NCI-H748 (cell line): ENCODE data around the gene OSBPL9.
A peak's percentile ranks its signal among the peaks of the same experiment; 100 is the strongest.
"Not testable (repeated sequence)": the region's sequence is repeated elsewhere in the genome, so short reads cannot be mapped to it uniquely, and the experiment has no call there.

ENCODE experiments used
- DNase-seq: peaks from one replicate; lab custom pipeline; 2025; ENCODE audit not compliant: unreplicated experiment; lab: John Stamatoyannopoulos, UW

Gene OSBPL9

DNA sequence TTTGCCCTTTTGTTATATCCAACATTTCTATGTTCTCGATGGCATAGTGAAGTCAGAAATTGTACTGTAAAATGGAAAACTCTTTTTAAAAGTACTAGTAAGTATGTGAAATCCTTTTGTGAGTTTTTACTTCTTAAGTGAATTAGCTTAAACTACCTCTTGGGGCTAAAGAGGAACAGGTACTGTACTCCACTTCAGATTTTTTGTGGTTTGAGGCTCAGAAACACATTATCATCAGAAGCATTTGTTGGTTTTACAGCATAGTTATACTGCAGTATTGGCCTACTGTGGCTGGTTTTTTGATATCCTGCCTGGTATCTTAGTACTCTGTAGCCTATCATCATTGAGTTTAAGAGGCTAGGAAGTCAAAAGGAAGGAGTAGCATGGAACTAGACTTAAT lies 144.5 kb downstream of the OSBPL9 start:
- no peak for DNase-seq

DNA sequence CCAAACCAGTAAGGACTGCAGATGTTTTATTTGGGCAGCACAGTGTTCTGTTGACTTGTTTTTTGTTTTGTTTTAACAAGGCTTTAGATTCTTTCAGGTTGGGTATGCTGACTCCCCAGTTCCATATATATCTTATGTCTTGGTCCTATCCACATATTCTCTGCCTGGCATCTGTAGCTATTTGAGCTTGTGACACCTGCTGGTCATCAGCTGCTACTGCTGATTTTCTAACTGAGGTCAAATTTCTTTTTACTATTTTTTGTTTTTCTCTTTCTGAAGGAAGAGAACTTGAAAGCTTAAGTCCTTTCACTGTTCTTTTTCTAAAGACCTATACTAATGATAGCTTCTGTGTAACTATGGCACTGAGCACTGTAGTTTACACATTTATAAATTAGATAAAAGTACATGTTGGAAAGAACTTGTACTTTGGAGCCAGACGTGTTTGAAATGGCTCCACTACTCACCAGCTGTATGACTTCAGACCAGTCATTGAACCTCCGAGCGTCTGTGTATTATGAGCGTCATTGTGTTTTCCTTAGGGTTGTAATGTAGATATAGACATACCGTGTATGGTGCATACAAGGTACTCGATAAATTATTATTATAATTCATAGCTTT lies 152.2 kb downstream of the OSBPL9 start:
- peak; percentile 58 for DNase-seq

DNA sequence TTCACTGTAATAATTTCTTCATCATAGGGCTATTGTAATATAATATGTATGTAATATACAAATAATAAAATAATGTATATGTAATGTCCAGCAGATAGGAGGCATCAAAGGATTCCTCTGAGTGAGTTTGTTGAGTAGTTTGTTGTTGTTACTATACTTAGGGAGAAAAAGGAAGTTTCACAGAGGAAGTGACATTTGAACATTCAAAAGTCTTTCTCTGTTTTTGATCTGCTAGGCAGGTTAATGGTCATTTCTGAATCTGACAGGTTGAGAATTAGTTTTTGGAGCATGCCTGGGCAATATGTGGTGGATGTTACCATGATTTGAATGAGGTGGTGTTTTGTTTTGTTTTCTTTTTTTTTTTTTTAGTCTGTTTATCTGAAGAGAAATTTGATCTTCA lies 159.5 kb downstream of the OSBPL9 start:
- no peak for DNase-seq

DNA sequence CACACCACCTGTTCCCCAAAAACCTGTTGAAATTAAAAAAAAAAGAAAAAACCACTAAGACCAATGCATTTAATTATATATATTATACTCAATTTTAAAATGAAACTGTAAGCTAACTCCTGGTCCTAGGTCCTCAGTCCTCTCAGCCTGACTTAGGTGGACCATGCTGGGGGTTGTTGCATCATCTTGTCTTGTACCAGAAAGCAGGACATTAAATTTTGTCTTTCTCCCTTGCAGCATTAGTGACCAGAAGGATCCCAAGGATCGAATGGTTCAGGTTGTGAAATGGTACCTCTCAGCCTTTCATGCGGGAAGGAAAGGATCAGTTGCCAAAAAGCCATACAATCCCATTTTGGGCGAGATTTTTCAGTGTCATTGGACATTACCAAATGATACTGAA lies 164.0 kb downstream of the OSBPL9 start:
- no peak for DNase-seq

DNA sequence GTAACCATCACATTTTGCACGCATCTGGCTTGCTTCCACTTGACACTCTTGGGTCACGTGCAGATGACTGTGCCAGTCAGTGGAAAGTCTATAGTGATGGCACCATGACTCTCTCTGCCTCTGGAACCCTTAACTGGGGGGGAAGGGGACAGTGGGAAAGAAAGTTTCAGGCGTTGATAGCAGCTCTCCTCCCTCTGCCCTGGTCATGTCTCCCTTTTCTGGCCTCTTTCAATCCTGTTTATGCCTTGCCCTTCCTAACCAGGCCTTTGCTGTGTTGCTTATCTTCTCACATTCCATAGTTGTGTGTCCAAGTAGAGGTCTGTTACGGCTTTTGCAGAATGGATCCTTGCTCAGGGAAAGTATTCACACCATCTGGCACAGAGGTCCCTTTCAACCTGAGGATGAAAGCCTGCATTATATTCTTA lies 168.1 kb downstream of the OSBPL9 start:
- no peak for DNase-seq

DNA sequence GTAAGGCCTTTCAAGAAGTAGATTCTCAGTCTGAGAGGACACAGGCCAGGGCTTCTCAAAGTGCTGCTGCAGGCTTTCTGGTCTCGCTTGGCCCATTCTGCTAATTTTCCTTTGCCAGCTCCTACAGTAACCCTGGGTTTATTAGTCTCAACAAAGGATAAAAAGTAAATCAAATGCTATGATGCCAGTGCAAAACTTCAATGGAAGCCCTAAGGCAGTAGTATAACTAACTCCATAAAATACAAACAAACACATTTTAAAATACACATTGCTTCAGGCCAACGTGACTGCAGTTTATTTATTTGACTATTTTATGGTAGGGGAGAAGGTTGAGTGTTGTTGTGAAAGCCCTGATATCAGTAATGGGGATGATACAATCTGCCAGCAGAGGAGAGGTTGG lies 172.0 kb downstream of the OSBPL9 start:
- DNase-seq: no peak

DNA sequence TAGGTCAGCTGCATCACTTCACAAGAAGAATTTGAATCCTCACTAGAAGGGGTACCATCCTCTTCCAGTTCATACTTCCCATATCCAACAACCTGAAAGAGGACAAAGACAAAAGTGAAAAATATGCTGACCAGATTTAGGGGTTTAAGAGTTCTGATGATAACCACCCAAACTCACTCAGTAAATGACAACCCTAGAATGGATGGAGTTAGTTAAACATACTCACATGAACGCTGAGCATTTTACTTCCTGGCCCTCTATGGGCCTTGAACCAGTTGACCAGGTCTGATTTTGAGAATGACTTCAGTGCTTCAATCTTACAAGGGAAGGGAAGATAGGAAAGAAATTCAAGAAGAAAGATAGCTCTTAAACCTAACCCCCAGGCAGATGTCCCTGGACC lies 172.4 kb downstream of the OSBPL9 start:
- DNase-seq: no peak

DNA sequence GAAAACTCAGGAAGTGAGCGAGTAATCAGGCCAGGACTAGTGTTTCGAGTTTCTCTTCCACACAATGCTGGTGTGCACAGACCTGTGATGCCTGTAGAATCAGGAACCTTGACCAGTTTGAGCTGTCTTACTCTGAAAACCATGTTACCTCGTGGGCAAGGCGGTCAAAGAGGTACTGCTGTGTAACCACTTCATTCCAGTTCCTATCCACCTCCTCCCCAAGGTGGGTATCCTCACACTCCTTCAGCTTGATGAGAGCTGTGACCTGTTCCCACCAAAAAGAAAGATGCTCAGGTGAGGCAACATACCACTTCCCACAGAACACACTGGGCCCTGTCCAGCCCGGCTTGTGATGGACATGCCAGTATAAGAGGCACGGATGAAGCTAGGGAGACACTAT lies 173.5 kb downstream of the OSBPL9 start:
- DNase-seq: no peak

DNA sequence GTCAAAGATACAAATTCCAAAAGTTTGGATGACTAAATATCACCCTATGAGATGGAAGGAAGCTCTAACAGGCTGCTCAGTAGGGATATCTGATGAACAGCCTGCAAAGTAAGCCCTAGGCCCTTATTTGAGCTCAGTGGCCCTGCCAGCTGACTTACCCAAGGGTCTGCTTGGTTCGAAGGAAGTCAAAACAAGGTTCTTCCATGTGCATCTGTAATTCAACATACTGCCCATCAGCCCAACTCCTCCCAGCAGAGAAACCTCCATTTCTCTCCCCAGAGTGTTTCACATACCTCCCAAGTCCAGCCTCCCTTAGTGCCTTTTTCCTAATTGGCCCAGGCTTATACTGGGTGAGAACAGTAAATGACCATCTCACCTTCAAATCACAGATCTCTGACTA lies 175.0 kb downstream of the OSBPL9 start:
- no peak for DNase-seq

DNA sequence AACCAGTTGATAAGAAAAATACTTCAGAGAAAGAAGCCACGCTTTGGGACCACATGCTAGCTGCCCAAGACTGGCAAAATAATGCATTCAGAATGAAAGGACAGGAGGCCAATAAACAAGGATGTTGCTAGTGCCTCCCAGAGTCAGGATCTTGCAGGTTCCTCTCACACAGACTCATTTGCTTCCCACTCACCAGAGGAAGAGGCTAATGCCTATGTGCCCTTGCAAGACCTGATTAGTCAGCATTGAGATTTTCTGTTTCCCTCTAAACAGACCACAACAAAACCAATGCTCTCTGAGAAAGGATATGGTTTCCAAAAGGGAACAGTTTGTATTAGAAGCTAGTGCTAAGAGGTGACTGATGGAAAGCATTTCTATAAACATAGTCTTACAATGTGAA lies 176.0 kb downstream of the OSBPL9 start:
- DNase-seq: no peak

DNA sequence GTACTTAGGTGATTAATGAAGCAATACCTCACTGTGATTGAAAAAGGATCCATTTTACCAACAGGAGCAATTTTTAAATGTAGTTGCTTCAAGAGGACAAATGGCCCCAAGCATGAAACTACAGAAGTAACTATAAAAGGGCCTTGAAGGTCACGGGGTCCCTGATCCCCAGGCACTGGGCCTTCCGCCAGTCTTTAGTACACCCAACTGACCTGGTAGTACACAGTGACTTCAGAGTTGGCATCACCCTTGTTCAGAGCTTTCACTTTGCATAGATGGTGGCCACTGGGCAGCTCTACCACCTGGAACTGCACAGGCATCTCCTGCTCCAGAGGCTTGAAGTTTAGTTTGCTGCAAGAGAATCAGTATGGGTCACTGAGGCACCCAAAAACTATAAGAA lies 177.4 kb downstream of the OSBPL9 start:
- no peak for DNase-seq

DNA sequence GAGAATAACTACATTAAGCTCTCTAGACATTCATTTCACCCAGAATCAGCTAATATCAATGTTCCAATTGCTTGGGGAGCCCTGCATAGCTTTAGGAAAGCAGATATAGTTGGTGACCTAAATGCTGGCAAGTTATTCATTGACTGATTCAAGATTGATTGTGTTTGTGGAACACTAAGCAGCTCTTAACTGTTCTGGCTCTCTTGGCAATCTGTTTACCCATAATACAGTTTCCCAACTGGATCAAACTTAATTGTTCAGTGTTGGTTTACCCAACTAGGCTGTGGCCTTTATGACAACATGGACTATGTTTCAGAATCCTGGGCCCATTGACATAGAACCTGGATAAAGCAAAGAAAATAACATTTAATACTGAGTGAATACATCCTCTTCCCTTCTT lies 178.0 kb downstream of the OSBPL9 start:
- DNase-seq: no peak

DNA sequence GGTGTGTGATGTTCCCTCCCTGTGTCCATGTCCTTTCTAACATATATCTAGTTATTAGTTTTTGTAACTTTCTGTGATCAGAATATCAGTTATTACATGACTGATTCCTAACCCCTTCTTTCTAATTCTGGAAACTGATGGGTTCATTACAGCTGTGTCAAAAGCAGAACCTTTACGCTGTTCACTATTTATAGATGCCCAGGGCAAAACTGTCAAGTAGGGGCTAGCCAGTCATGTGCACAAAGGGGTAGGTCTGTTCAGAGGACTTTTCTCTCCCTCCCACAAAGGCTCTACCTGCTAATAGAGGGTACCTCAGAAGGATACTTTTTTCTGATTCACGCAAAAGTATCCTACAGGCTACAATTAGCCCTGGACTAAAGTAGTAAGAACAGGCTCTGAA lies 182.5 kb downstream of the OSBPL9 start:
- DNase-seq: no peak

DNA sequence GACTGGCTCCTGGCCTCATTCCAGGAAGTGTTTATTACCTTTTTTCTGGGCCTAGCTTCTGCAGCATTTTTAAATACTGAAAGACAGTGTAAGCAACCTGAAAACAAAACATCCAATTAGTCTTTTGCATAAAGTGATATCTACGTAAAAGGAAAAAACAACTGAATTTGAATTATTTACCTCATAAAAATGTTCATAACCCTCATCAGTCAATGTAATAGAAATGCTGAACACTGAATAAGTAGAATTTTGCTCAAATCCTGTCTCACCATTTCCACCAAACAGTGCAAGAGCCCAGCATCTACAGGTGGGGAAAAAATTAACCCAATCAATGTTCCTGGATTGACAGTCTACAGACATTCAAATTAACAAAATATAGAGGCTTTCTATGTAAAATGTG lies 197.6 kb downstream of the OSBPL9 start:
- no peak for DNase-seq

DNA sequence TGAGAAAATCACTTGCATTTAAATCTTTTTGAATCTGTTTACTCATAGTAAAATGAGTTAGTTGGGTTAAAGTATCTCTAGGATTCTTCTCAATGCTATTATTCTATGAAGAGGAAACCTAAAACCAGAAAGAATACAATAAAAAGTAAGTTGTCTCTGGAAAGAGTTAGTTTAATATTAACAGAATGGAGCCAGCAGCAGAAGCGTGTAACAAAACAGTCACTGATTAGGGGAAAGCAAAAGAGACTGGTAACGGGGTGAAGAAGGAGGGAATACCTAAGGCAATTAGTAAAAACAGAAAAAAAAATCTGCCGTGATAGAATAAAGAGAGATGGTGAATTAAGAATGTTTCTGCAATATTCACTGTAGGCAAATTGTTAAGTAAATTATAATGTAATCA lies 201.6 kb downstream of the OSBPL9 start:
- DNase-seq: no peak

DNA sequence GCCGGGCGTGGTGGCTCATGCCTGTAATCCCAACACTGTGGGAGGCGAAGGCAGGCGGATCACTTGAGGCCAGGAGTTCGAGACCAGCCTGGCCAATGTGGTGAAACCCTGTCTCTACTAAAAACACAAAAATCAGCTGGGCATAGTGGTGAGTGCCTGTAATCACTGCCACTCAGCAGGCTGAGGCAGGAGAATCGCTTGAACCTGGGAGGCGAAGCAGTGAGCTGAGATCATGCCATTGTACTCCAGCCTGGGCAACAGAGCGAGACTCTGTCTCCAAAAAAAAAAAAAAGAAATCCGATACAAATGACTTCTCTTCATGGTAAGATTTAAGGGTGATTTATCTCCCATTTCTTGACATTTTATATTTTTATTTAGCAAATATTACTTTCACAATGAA lies 202.1 kb downstream of the OSBPL9 start:
- DNase-seq: not testable (repeated sequence)

DNA sequence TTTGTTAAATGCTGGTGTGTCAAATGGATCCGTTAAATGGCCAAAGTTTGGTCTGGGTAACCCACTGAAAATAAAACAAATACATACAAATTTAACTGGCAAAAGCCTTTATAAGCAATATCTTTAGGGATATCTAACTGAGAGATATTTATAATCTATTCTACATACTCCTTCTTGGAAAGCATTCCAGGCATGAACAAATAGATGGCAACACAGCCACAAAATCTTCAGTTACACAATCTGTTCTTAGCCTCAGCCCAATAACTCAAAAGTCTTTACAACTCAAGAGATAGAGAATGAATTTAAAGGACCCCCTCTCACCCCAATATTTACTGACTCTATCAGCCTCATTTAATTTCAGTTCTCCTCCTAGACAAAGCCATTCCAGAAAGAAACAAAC lies 202.9 kb downstream of the OSBPL9 start:
- no peak for DNase-seq

DNA sequence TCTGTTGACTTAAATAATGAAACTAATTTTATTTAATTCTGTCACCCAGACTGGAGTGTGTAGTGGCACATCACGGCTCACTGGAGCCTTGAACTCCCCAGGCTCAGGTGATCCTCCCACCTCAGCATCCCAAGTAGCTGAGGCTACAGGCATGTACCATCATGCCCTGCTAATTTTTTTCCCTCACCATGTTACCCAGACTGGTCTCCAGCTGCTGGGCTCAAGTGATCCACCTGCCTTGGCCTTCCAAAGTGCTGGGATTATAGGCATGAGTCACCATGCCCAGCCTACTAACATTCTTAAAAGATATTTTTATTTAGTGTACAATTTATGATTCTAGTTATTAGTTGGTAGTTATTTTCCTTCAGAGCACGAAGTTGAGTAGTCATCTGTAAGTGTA lies 212.2 kb downstream of the OSBPL9 start:
- no peak for DNase-seq

DNA sequence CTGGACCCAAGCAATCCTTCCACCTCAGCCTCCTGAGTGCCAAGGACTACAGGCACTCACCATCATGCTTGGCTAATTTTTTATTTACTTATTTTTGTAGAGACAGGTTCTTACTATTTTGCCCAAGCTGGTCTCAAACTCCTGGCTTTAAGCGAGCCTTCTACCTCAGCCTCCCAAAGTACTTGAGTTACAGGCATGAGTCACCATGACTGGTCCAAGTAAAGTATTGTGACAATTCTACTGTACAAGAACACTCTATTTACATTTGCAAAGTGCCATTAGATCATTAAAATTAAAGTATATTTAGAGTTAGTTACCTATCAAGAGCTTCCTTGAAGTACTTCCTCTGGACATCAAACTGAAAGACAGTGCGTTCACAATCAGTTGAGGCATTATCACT lies 216.8 kb downstream of the OSBPL9 start:
- DNase-seq: no peak

DNA sequence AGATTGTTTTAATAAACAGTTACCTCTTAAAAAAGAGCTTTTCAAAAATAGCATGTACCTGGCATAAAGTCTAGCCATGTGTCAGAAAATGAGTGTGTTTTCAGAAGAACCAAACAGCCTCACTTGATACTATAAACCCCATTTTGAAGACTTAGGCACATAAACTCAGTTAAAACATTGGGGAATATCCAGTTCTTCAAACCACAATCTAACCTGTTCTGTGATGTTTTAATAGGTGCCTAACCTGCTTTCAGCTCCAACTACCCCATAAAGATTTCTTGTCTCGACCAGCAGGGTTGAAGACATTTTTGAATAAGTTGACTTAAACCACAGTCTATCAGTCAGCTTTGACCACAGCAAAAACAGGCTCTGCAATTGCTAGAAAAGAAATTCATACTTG lies 220.4 kb downstream of the OSBPL9 start:
- DNase-seq: no peak
